DLD1 (cell line): ENCODE measurements around the gene SIX5.

Experiments
- in situ Hi-C: cut with HindIII; loops from 2 replicates; pipeline ENCODE4 v1.10.0; 2017; ENCODE audit warnings: low sequenced_read_pairs

SIX5 gene

DNA sequence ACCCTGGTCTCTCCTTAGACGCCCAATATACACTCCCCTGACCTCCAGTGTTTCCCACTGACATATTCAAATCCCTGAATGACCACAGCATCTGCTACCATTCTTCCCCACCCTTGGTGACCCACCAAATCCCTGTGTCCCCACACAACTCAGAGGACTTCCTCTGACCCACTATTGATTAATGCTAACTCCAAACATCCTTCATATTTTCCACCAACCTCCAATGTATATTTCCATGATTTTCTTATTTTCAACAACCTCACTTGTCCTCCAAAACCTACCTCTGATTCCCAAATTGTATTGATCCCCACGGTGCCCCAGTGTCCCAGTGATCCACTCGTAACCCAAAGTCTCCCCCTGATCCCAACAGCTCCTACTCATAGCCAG lies 24.1 kb upstream of the SIX5 start:
- in situ Hi-C loops: no loop called here

DNA sequence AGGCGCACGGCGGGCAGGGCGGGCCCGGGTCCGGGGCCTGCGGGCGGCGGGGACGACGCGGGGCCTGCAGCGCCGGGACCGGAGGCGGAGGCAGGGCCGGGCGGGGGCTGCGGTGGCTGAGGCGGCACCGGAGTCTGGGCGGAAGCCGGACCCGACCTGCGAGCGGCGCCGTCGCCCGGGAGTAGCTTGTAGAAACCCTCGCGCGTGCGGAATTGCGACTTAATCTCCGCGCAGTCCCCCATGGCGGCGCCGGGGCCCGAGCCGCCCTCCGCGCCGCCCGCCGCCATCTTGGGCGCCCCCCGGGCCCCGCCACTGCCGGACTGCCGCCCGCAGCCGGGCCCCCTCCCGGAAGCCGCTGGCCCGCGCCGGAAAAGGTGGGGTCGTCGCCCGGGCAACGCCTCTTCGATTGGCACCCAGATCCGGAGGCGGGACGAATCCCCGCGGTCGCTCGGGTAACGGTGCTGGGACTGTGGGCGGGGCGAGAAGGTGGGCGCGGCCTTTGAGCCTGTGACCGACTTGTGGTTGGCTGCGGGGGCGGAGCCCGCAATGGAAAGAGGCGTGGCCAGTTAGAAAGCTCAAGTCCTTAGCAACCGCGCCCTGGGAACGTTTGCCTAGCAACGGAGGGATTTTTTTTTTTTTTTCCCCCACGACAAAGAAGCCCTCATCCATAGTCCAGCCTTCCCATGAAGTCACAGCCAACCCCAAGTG lies 23.6 kb upstream of the SIX5 start, which contains the start of gene DMWD:
Gene DMWD (minus strand): TSS at position 376 of the 708 bp plus-strand sequence. CDS start 89 bp downstream, at position 287.
- in situ Hi-C loops: no loop called here

GRCh38 chr19:45791744-45792469 lies 22.9 kb upstream of the SIX5 start:
- in situ Hi-C loops: no loop called here

DNA sequence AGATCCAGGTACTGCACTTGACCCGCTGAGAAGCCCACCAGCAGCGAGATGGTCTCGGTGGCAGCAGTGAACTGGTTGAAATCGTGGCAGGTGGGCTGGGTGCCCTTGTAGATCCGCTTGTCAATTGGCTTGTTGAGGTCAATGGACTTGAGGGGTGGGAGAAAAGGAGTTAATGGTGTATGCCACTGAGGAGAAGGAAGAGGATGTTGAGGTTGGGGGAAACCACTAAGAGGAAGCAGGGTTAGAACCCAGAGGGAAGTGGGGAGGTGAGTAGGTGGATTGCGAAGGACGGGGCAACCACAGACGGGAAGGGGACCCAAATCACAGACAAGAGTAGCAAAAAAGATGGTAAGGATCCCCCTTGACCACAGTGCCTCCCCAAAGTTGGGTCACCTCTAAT lies 21.9 kb upstream of the SIX5 start:
- in situ Hi-C loops: no loop called here

GRCh38 chr19:45789035-45789786 lies 20.2 kb upstream of the SIX5 start:
- in situ Hi-C loops: no loop called here

DNA sequence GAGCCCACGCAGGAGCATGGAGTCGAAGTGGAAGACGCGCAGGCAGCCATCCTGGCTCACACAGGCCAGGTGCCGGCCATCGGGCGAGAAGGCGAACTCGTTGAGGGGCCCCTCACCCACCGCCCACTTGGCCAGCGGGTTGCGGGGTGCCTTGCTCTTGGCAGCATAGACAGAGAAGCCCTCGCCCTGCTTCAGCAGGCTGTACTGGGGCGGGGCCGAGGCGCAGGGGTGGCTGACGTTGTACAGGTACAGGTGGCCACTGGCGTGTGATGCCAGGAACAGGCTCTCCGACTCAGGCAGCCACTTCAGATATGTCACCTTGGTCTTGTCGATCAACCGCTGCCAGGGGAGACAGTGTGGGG lies 17.5 kb upstream of the SIX5 start:
- in situ Hi-C loops: no loop called here

GRCh38 chr19:45785781-45786532 lies 16.9 kb upstream of the SIX5 start:
- in situ Hi-C loops: no loop called here

GRCh38 chr19:45785097-45785496 lies 16.0 kb upstream of the SIX5 start:
- in situ Hi-C loops: no loop called here

DNA sequence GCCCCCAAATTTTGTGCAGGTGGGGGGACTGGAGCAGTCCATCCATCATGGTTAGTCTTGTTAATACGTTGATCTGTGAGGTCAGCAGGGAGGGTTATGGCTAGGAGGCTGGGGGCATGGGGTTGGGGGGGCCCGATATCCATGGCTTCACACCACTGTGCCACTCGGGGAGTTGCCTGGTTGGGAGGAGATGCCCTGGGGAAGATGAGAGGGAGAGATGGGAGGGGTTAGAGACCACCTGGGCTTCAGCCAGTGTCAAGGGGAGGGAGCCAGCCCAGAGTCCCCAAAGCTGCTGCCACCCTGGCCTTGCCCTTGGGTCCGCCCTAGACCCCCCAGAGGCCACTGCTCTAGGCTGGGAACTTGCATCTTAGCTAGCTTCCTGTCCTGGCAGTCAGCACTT lies 15.0 kb upstream of the SIX5 start:
- in situ Hi-C loops: no loop called here

GRCh38 chr19:45782820-45783785 lies 14.1 kb upstream of the SIX5 start:
- in situ Hi-C loops: no loop called here

DNA sequence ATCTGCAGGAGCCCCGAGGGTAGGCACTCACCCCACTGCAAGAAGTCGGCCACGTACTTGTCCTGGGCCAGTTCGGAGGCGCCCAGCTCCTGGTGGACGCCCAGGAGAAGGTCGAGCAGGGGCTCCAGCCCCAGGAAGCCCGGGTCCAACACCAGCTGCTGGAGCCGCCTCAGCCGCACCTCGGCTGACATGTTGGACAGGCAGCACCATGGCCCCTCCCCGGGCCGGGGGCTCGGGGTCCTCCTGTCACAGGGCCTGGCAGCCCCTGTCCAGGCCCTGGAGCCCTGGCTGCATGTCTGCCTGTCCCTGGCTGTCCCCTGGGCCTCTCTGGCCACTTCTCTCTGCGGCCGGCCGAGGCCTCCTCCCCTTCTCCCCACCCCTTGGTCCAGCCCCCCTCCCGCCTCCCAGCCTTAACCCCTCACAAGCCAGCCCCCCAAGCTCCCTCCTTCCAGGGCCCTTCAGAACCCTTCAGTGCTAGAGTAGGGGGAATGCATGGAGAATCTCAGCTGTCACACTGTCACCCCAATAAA lies 13.2 kb upstream of the SIX5 start, which contains the start of gene DMPK:
Gene DMPK (minus strand): TSS at position 329 of the 530 bp plus-strand sequence. CDS start 138 bp downstream, at position 191.
- in situ Hi-C loops: no loop called here

DNA sequence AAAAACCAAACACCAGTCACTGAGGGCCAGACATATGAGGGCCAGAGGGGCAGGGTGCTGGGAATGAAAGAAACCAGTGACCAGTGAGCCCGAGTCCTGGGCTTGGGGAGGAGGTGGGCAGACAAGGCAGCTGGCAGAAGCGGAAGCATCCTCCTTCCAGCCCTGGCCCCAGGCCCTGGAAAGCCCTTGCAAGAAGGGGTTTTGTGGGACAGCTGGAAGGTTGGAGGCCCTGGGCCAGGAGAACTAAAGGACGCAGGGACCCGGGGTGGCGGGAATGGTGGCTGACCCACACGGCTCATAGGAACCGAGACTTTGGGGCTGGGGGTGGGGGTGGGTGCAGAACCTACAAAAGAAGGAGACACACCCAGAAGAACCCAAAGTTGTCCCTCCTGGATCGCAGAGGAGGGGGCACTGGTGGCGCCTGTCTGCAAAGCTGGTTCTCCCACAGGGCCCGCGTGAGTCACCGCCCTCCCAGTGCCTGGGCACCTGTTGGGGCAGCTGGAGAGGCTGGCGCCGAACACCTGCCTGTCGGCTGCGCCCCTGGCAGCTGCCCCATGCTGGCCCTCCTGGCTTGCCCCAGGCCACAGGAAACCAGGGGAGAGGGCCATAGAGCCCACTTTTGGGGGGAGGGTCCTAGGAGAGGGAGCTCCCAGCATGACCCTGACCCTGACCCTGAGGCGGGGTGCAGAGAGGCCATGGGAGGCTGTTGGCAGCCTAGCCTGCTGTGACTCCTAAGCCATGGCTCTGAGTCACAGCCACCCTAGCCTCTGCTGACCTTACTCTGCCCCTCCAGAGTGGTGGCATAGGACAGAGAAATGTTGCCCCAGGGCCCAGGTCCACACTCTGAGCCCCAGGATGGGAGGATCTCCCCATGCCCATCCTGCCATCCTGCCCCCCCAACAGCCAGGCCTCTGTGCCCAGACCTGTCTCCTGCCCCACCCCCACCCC lies 12.4 kb upstream of the SIX5 start:
- in situ Hi-C loops: no loop called here

DNA sequence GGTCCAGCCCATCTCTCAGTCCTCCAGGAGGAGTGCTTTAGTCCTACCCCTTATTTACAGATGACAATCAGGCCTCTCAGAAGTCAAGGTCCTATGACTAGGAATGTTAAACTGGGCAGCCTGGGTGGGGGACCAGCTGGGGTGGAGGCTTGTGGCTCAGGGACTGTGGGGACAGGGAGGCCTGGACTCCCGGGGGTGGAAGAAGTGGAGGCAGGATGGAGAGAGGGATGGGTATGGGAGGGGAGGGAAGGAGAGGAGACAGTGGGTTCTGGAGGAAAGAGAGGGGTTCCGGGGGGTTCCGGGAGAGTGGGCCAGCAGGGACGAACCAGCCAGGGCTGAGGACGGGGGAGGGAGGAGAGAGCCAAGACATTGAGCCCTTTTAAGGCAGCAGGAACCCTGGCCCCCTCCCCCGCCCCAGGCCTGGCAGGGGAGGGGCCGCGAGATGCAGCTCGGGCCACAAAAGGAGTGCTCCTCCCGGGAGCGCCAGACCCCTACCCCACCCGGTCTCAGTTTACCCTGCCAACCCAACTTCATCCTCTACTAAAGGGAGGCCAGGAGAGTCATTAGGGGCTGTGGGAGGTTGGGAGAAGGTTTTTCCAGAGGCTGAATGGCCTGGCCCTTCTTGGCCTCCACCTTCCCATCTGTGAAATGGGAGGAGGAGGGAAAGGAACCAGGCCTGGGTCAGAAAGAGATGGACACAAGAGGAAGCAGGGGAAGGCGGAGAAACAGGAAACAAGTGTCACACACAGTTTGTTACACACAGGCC lies 11.6 kb upstream of the SIX5 start:
- in situ Hi-C loops: no loop called here

DNA sequence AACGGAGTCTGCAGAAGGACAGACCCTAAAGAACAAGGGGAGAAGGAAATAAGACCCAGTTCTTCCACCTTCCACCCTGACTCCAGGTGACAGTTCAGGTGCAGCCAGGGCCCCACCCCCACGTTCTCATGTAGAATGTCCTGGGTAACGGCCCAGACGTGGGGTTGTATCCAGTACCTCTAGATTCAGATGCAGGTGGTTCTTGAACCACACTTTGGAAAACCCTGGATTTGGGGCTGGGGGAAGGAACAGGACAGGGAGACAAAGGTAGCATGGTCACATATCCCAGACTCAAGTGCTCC lies 11.0 kb upstream of the SIX5 start:
- in situ Hi-C loops: no loop called here

- in situ Hi-C loops: no loop called here
Measured at GRCh38 chr19:45779231-45780145, 10.4 kb upstream of the SIX5 start.

DNA sequence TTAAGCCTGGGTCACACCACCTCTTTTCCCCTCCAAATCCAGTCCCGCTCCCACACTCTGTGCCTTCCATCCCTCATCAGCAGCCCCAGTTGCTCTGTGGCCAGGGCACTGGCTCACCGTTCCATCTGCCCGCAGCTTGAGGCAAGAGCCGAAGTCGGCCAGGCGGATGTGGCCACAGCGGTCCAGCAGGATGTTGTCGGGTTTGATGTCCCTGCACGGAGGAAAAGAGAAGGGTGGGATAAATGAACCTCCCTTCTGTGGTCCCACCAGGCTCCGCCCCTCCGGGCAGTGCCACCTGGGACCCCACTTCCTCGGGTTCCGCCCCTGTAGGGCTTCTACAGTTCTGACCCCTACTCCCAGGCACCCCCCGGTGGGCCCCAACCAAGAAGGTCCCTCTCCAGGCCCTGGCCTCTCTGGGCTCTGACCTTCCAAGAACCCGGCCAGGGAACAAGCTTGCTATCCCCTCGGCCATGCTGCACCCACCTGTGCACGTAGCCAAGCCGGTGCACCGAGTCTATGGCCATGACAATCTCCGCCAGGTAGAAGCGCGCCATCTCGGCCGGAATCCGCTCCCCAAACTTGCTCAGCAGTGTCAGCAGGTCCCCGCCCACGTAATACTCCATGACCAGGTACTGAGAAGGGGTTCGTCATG lies 9.1 kb upstream of the SIX5 start:
- in situ Hi-C loops: no loop called here
